Measurements from ENCODE around the gene PFDN2. TPM values are rescaled to one million over a fixed set of nuclear protein-coding genes. Genes with fewer than 3 reads are reported as not detected.

PFDN2 gene
- total RNA-seq, 1 experiment from 2014 or later = 98.6 TPM

- TF ChIP-seq TCF7L2 (IDR thresholded peaks at IDR 0.05; ENCODE audit: low read depth, low read length) (no peak), SIN3A (IDR thresholded peaks at IDR 0.05; ENCODE audit: borderline replicate concordance, insufficient read depth, low read depth, low read length) (no peak), POLR2AphosphoS5 (IDR thresholded peaks at IDR 0.05; ENCODE audit: low read depth, low read length) (no peak)
- TF ChIP-seq, protein P1, sequence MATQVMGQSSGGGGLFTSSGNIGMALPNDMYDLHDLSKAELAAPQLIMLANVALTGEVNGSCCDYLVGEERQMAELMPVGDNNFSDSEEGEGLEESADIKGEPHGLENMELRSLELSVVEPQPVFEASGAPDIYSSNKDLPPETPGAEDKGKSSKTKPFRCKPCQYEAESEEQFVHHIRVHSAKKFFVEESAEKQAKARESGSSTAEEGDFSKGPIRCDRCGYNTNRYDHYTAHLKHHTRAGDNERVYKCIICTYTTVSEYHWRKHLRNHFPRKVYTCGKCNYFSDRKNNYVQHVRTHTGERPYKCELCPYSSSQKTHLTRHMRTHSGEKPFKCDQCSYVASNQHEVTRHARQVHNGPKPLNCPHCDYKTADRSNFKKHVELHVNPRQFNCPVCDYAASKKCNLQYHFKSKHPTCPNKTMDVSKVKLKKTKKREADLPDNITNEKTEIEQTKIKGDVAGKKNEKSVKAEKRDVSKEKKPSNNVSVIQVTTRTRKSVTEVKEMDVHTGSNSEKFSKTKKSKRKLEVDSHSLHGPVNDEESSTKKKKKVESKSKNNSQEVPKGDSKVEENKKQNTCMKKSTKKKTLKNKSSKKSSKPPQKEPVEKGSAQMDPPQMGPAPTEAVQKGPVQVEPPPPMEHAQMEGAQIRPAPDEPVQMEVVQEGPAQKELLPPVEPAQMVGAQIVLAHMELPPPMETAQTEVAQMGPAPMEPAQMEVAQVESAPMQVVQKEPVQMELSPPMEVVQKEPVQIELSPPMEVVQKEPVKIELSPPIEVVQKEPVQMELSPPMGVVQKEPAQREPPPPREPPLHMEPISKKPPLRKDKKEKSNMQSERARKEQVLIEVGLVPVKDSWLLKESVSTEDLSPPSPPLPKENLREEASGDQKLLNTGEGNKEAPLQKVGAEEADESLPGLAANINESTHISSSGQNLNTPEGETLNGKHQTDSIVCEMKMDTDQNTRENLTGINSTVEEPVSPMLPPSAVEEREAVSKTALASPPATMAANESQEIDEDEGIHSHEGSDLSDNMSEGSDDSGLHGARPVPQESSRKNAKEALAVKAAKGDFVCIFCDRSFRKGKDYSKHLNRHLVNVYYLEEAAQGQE (IDR thresholded peaks at IDR 0.05; ENCODE audit: insufficient read depth in 1 of 2, low read depth in 2 of 2, low read length in 1 of 2) = no peak
- TF ChIP-seq, protein P2, sequence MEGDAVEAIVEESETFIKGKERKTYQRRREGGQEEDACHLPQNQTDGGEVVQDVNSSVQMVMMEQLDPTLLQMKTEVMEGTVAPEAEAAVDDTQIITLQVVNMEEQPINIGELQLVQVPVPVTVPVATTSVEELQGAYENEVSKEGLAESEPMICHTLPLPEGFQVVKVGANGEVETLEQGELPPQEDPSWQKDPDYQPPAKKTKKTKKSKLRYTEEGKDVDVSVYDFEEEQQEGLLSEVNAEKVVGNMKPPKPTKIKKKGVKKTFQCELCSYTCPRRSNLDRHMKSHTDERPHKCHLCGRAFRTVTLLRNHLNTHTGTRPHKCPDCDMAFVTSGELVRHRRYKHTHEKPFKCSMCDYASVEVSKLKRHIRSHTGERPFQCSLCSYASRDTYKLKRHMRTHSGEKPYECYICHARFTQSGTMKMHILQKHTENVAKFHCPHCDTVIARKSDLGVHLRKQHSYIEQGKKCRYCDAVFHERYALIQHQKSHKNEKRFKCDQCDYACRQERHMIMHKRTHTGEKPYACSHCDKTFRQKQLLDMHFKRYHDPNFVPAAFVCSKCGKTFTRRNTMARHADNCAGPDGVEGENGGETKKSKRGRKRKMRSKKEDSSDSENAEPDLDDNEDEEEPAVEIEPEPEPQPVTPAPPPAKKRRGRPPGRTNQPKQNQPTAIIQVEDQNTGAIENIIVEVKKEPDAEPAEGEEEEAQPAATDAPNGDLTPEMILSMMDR (IDR thresholded peaks at IDR 0.05) = no peak
- no peaks in the 10 kb centered on the region for H3K4me1 ChIP-seq (ENCODE audit: control insufficient read depth, insufficient read depth, low read length)
- H3K9me3 ChIP-seq (ENCODE audit: control insufficient read depth, insufficient read depth, low read depth, low read length) = peaks cover 4% of the 10 kb centered on the region; the same call in 1 of the 2 replicates
- no peak for DNase-seq (ENCODE audit: low read depth, low spot score)
- ChIA-PET CTCF (no interaction called here), POLR2A (no interaction called here)
- H3K36me3 ChIP-seq (ENCODE audit: control insufficient read depth, insufficient read depth, low read length) = no peaks in the 10 kb centered on the region
- H3K27ac ChIP-seq (ENCODE audit: low read length) = no peak overlapping the region
- BruUV-seq (replicated peaks) = no TSS peak
- in situ Hi-C loops (cut with HindIII; ENCODE audit: low pct_unique_long_range_greater_than_20kb, low sequenced_read_pairs) (no loop called here), intact Hi-C loops (cut with micrococcal nuclease; ENCODE audit: unreplicated experiment) (no loop called here)
- no peak for ATAC-seq
- H3K27me3 ChIP-seq (ENCODE audit: control insufficient read depth, insufficient read depth, low read length) = no peaks in the 10 kb centered on the region
- no peak overlapping the region for H3K4me3 ChIP-seq (ENCODE audit: low read depth in 2 of 2, low read length in 2 of 2)
These were observed 64.9 kb downstream of the PFDN2 start for GRCh38 chr1:161052899-161053298.

GRCh38 chr1:161051219-161051618, 66.6 kb downstream of the PFDN2 start:
- in situ Hi-C loops (cut with HindIII; ENCODE audit: low pct_unique_long_range_greater_than_20kb, low sequenced_read_pairs) (no loop called here), intact Hi-C loops (cut with micrococcal nuclease; ENCODE audit: unreplicated experiment) (no loop called here)
- CTCF ChIA-PET = no interaction called here
- peaks cover 17% of the 10 kb centered on the region; the same call in 1 of the 2 replicates for H3K9me3 ChIP-seq (ENCODE audit: control insufficient read depth, insufficient read depth, low read depth, low read length)
- no peaks in the 10 kb centered on the region for H3K36me3 ChIP-seq (ENCODE audit: control insufficient read depth, insufficient read depth, low read length)
- H3K4me3 ChIP-seq (ENCODE audit: low read depth in 2 of 2, low read length in 2 of 2) = no peak overlapping the region
- no peak for DNase-seq (ENCODE audit: low read depth, low spot score)
- no TSS peak for BruUV-seq (replicated peaks)
- H3K27me3 ChIP-seq (ENCODE audit: control insufficient read depth, insufficient read depth, low read length) = no peaks in the 10 kb centered on the region
- no peak for ATAC-seq
- POLR2A ChIA-PET = interaction anchor here (0.6 kb wide), 1 partner anchor 81 kb away, joined by 3 read pairs; the partner anchor contains the start of gene DEDD
- H3K27ac ChIP-seq (ENCODE audit: low read length) = no peak overlapping the region
- 0 out of 2 replicates have a peak, but pooled peaks cover 4% of the 10 kb centered on the region for H3K4me1 ChIP-seq (ENCODE audit: control insufficient read depth, insufficient read depth, low read length)
- no peak for TF ChIP-seq POLR2AphosphoS5 (IDR thresholded peaks at IDR 0.05; ENCODE audit: low read depth, low read length)
- TF ChIP-seq SIN3A (IDR thresholded peaks at IDR 0.05; ENCODE audit: borderline replicate concordance, insufficient read depth, low read depth, low read length) = no peak
- TF ChIP-seq, protein P1 (IDR thresholded peaks at IDR 0.05; ENCODE audit: insufficient read depth in 1 of 2, low read depth in 2 of 2, low read length in 1 of 2) = no peak
- TF ChIP-seq, protein P2 (IDR thresholded peaks at IDR 0.05) = no peak
- TF ChIP-seq TCF7L2 (IDR thresholded peaks at IDR 0.05; ENCODE audit: low read depth, low read length) = no peak
